GM19238 (cell line): ENCODE data around the gene HIKESHI.

Experiments
- DNase-seq: peaks from one replicate; pipeline ENCODE4 v3.0.0; 2011; ENCODE audit warnings: low spot score; ENCODE audit not compliant: insufficient read length

HIKESHI gene

DNA sequence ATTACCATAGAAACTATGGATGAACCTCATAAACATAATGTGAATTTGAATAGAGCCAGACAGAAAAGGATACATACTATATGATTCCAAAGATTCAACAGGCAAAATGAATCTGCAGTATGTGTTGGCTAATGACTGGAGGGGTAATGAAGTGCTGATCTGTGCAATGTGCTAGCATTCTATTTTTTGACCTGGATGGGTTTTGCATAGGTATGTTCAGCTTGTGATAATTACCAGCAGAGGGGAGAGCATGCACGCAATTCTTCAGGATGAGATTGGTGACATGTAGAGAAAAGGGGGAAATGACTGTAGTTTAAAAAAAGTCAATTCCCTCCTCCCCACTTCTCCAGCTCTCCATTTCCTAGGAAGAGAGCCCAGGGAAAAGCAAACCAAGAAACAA, 72.0 kb downstream of the HIKESHI start:
- DNase-seq: no peak

DNA sequence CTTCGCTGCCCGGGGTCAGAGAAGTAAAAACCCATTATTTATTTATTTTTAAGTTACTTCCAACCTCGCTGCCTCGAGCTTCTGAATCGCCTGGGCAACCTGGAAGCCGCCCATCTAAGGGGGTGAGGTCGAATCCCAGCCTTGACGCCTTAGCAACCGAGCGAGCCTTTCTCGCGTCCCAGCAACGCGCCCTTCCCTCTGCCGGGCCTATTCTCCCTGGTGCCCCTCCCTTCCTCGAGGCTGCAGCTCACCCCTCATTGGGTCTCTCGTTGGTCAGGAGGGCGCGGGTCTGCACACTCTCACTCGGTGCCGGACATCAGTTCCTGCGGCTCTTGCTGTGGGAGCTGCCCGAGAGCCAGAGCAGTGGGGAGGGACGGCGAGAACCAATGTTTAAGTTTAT, 72.5 kb downstream of the HIKESHI start, which contains the start of gene CCDC81:
Gene CCDC81, plus strand, starts transcription at position 302 of the 400 bp plus-strand sequence. CDS start 277 bp downstream, outside the sequence.
- DNase-seq: no peak

DNA sequence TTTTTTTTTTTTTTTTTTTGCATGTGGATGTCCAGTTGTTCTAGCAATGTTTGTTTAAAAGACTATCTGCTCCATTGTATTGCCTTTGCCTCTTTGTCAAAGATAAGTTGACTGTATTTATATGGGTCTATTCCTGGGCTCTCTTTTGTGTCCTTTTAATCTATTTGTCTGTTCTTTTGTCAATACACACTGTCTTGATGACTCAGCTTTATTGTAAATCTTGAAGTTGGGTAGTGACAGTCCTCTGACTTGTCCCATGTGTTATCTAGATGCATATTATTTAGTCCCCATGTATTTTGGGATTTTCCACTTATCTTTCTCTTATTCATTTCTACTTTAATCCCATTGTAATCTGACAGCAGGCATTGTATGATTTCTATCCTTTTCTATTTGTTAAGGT, 75.9 kb downstream of the HIKESHI start:
- DNase-seq: no peak

GRCh38 chr11:86380295-86381059, 78.4 kb downstream of the HIKESHI start:
- no peak for DNase-seq

- DNase-seq: no peak
Observed at GRCh38 chr11:86383041-86383955, 81.3 kb downstream of the HIKESHI start.

- no peak for DNase-seq
Observed at GRCh38 chr11:86386283-86386682, 84.2 kb downstream of the HIKESHI start.

DNA sequence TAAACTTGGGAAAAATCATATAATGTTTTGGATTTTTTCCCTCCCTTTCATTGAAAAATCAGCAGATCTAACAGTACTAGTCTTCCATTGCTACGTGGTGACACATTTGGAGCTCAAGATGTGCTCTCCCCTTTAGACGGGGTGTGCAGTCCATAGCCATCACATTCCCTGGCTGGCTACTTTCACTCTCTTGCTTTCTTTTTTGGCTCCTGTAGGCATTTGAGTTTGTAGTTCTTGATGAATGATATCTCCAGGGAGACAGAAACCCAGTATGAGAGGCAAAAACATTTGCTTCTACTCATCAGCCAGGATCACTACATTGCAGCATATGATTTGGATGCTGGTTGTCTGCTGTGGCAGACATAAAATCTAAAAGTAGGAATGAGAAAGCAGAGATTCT, 84.7 kb downstream of the HIKESHI start:
- DNase-seq: no peak

DNA sequence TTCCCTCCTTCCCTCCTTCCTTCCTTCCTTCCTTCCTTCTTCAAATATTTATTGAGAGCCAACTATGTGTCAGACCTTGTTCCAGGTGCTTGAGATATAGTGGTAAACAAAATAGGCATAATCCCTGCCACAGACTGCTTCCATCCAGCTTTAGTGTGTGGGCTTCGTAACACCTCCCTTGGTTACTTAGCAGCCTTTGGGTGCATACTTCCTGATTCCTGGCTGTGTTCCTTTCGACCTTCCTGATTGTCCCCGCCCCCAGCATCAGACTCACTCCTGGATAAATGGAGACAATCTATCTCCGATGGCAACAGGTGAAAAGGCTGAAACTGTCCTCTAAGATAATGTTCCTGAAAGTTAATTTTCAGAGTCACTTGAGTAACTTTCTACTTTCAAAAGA, 86.2 kb downstream of the HIKESHI start:
- DNase-seq: no peak

DNA sequence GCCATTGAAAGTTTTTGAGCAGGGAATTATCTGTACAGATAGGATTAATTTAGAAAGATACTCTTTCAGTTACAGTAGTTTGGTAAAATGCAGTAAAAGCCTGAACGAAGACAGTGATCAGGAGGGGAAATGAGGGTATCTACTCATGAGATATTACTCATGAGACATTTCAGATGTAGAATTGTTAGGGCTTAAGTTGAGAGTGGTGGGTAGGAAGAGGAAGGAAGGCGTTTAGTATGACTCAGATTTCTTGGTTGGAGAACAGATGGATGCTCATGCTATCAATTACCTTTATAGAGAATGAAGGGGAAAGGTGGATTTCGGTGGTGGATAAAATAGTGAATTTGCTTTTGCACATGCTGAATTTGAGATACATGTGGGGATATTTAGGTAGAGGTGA, 88.4 kb downstream of the HIKESHI start:
- DNase-seq: no peak

DNA sequence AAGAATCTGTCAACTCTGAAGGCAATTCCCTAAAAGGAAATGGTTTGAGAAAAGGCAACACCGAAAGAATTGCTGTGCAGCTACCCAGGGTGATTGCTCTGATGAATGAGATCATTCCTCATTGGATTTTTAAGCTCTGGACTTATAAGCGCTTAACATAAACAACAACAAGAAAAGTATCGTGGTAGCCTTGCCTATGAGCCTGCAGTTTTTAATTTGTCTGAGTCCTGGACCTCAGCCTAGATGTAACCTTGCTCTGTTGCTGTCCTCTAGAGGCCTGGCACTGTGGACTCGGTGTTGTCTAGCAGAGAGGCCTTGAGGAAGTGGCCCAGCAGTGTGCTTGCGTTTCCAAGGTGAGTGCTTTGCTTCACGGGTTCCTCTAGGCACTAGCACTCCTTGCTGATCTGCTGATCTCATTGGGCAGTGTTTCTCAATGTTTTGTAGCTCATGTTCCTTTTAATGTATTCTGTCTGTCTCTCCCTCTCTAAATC, 93.1 kb downstream of the HIKESHI start:
- no peak for DNase-seq
